Measurements from ENCODE around the gene PPP3R2.

DNA sequence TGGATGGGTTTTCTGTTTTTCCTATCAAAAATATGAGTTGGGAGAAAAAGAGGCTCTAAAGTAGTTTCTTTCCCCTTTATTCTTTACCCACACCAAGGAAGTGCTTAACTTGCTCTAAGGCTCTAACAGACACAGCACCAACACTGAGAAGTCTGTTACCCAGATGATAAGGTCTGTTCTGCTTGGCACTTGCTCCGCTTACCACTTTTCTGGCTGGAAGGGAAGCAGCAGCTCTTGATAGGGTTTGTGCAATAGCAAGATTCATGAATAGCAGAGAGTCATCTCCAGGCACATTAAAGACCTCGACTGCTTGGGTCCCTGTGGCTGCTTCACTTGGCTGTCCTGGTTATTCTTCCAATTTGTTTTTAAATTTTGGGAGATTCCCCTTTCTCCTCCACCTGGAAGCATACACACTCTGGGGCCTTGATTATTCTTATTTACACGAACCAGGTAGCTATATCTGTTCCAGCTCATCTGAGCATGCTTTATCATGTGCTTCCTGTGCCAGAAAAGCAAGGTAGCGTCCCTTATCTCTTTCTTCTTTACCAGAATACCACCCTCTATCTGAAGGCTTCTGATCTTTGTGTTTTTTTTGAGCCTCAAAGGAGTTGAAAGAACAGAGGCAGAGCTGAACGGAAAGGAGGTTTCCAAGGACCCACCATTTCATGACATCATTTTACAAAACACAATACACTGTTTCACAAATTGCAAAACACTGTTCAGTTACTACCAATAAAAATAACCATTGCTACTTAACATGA is 24.8 kb downstream of the PPP3R2 start:
- TF ChIP-seq POLR2AphosphoS5 (IDR thresholded peaks at IDR 0.05; ENCODE audit: low read depth) (no peak), JUNB (IDR thresholded peaks at IDR 0.05; ENCODE audit: unreplicated experiment) (no peak), EZH2 (IDR thresholded peaks at IDR 0.05; ENCODE audit: low read depth, unreplicated experiment) (no peak), EZH2phosphoT487 (IDR thresholded peaks at IDR 0.05; ENCODE audit: unreplicated experiment) (no peak), CREB1 (CRISPR knock-in tag; IDR thresholded peaks at IDR 0.05; ENCODE audit: low read depth) (no peak), ZNF114 (CRISPR knock-in tag; IDR thresholded peaks at IDR 0.05) (no peak), STAT1 (IDR thresholded peaks at IDR 0.05; ENCODE audit: unreplicated experiment) (no peak), ZNF331 (CRISPR knock-in tag; IDR thresholded peaks at IDR 0.05; ENCODE audit: low read depth) (no peak), NANOG (IDR thresholded peaks at IDR 0.05; ENCODE audit: borderline replicate concordance) (no peak)
- TF ChIP-seq, protein P1, sequence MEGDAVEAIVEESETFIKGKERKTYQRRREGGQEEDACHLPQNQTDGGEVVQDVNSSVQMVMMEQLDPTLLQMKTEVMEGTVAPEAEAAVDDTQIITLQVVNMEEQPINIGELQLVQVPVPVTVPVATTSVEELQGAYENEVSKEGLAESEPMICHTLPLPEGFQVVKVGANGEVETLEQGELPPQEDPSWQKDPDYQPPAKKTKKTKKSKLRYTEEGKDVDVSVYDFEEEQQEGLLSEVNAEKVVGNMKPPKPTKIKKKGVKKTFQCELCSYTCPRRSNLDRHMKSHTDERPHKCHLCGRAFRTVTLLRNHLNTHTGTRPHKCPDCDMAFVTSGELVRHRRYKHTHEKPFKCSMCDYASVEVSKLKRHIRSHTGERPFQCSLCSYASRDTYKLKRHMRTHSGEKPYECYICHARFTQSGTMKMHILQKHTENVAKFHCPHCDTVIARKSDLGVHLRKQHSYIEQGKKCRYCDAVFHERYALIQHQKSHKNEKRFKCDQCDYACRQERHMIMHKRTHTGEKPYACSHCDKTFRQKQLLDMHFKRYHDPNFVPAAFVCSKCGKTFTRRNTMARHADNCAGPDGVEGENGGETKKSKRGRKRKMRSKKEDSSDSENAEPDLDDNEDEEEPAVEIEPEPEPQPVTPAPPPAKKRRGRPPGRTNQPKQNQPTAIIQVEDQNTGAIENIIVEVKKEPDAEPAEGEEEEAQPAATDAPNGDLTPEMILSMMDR (conservative IDR thresholded peaks at IDR 0.05; ENCODE audit: low read depth in 2 of 2): no peak
- TF ChIP-seq, protein P2, sequence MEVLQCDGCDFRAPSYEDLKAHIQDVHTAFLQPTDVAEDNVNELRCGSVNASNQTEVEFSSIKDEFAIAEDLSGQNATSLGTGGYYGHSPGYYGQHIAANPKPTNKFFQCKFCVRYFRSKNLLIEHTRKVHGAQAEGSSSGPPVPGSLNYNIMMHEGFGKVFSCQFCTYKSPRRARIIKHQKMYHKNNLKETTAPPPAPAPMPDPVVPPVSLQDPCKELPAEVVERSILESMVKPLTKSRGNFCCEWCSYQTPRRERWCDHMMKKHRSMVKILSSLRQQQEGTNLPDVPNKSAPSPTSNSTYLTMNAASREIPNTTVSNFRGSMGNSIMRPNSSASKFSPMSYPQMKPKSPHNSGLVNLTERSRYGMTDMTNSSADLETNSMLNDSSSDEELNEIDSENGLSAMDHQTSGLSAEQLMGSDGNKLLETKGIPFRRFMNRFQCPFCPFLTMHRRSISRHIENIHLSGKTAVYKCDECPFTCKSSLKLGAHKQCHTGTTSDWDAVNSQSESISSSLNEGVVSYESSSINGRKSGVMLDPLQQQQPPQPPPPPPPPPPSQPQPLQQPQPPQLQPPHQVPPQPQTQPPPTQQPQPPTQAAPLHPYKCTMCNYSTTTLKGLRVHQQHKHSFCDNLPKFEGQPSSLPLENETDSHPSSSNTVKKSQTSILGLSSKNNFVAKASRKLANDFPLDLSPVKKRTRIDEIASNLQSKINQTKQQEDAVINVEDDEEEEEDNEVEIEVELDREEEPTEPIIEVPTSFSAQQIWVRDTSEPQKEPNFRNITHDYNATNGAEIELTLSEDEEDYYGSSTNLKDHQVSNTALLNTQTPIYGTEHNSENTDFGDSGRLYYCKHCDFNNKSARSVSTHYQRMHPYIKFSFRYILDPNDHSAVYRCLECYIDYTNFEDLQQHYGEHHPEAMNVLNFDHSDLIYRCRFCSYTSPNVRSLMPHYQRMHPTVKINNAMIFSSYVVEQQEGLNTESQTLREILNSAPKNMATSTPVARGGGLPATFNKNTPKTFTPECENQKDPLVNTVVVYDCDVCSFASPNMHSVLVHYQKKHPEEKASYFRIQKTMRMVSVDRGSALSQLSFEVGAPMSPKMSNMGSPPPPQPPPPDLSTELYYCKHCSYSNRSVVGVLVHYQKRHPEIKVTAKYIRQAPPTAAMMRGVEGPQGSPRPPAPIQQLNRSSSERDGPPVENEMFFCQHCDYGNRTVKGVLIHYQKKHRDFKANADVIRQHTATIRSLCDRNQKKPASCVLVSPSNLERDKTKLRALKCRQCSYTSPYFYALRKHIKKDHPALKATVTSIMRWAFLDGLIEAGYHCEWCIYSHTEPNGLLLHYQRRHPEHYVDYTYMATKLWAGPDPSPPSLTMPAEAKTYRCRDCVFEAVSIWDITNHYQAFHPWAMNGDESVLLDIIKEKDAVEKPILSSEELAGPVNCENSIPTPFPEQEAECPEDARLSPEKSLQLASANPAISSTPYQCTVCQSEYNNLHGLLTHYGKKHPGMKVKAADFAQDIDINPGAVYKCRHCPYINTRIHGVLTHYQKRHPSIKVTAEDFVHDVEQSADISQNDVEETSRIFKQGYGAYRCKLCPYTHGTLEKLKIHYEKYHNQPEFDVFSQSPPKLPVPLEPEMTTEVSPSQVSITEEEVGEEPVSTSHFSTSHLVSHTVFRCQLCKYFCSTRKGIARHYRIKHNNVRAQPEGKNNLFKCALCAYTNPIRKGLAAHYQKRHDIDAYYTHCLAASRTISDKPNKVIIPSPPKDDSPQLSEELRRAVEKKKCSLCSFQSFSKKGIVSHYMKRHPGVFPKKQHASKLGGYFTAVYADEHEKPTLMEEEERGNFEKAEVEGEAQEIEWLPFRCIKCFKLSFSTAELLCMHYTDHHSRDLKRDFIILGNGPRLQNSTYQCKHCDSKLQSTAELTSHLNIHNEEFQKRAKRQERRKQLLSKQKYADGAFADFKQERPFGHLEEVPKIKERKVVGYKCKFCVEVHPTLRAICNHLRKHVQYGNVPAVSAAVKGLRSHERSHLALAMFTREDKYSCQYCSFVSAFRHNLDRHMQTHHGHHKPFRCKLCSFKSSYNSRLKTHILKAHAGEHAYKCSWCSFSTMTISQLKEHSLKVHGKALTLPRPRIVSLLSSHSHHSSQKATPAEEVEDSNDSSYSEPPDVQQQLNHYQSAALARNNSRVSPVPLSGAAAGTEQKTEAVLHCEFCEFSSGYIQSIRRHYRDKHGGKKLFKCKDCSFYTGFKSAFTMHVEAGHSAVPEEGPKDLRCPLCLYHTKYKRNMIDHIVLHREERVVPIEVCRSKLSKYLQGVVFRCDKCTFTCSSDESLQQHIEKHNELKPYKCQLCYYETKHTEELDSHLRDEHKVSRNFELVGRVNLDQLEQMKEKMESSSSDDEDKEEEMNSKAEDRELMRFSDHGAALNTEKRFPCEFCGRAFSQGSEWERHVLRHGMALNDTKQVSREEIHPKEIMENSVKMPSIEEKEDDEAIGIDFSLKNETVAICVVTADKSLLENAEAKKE (CRISPR knock-in tag; IDR thresholded peaks at IDR 0.05): no peak
- TF ChIP-seq, protein P3, sequence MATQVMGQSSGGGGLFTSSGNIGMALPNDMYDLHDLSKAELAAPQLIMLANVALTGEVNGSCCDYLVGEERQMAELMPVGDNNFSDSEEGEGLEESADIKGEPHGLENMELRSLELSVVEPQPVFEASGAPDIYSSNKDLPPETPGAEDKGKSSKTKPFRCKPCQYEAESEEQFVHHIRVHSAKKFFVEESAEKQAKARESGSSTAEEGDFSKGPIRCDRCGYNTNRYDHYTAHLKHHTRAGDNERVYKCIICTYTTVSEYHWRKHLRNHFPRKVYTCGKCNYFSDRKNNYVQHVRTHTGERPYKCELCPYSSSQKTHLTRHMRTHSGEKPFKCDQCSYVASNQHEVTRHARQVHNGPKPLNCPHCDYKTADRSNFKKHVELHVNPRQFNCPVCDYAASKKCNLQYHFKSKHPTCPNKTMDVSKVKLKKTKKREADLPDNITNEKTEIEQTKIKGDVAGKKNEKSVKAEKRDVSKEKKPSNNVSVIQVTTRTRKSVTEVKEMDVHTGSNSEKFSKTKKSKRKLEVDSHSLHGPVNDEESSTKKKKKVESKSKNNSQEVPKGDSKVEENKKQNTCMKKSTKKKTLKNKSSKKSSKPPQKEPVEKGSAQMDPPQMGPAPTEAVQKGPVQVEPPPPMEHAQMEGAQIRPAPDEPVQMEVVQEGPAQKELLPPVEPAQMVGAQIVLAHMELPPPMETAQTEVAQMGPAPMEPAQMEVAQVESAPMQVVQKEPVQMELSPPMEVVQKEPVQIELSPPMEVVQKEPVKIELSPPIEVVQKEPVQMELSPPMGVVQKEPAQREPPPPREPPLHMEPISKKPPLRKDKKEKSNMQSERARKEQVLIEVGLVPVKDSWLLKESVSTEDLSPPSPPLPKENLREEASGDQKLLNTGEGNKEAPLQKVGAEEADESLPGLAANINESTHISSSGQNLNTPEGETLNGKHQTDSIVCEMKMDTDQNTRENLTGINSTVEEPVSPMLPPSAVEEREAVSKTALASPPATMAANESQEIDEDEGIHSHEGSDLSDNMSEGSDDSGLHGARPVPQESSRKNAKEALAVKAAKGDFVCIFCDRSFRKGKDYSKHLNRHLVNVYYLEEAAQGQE (IDR thresholded peaks at IDR 0.05; ENCODE audit: unreplicated experiment): no peak
- TF ChIP-seq, protein P4, sequence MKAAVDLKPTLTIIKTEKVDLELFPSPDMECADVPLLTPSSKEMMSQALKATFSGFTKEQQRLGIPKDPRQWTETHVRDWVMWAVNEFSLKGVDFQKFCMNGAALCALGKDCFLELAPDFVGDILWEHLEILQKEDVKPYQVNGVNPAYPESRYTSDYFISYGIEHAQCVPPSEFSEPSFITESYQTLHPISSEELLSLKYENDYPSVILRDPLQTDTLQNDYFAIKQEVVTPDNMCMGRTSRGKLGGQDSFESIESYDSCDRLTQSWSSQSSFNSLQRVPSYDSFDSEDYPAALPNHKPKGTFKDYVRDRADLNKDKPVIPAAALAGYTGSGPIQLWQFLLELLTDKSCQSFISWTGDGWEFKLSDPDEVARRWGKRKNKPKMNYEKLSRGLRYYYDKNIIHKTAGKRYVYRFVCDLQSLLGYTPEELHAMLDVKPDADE (IDR thresholded peaks at IDR 0.05): no peak
